Liver (tissue), 9 donors: ENCODE data around the gene NEK1. TPM values are rescaled to one million over a fixed set of nuclear protein-coding genes. Genes with fewer than 3 reads are reported as not detected.

ENCODE experiments used
- DNase-seq: peaks from one replicate; pipeline ENCODE4 v3.0.0-alpha.2; 2017; ENCODE audit warnings: low spot score
- H3K27ac ChIP-seq, 2 donors: one replicate each; pipeline ENCODE4 v1.7.0; 2013; ENCODE audit warnings: inconsistent platforms in 2 of 2, low read length in 2 of 2, control low read depth in 1 of 2, low read depth in 1 of 2, mild to moderate bottlenecking in 1 of 2
- H3K27me3 ChIP-seq, 4 donors: one replicate each; pipeline versions ENCODE4 v1.6.1 to v1.7.0; 2013; ENCODE audit warnings: low read length in 3 of 4, inconsistent platforms in 1 of 4, mild to moderate bottlenecking in 1 of 4, moderate library complexity in 1 of 4; ENCODE audit not compliant: control insufficient read depth in 4 of 4, insufficient read depth in 4 of 4
- H3K36me3 ChIP-seq, 4 donors: one replicate each; pipeline versions ENCODE4 v1.6.1 to v1.7.0; 2013; ENCODE audit warnings: low read length in 3 of 4, mild to moderate bottlenecking in 3 of 4, low read depth in 1 of 4, moderate library complexity in 1 of 4; ENCODE audit not compliant: control insufficient read depth in 4 of 4, insufficient read depth in 3 of 4
- H3K4me1 ChIP-seq, 4 donors: one replicate each; pipeline versions ENCODE4 v1.6.1 to v1.7.0; 2013; ENCODE audit warnings: low read length in 3 of 4, mild to moderate bottlenecking in 3 of 4, moderate library complexity in 1 of 4; ENCODE audit not compliant: control insufficient read depth in 4 of 4, insufficient read depth in 4 of 4
- H3K4me3 ChIP-seq, 3 donors: one replicate each; pipeline versions ENCODE4 v1.6.1 to v1.7.0; 2013; ENCODE audit warnings: low read length in 3 of 3, control low read depth in 1 of 3, low read depth in 1 of 3, mild to moderate bottlenecking in 1 of 3
- H3K9ac ChIP-seq, 2 donors: one replicate each; pipeline ENCODE4 v1.7.0; 2013; ENCODE audit warnings: low read length in 2 of 2, mild to moderate bottlenecking in 2 of 2, moderate library complexity in 2 of 2, control low read depth in 1 of 2, low read depth in 1 of 2
- H3K9me3 ChIP-seq, 4 donors: one replicate each; pipeline versions ENCODE4 v1.6.1 to v1.7.0; 2013; ENCODE audit warnings: low read length in 3 of 4; ENCODE audit not compliant: control insufficient read depth in 4 of 4
- EGR1 ChIP-seq, 2 donors: IDR thresholded peaks; 2 replicates each; pipeline ENCODE4 v1.6.1; 2016 to 2018; ENCODE audit warnings: antibody characterized with exemption in 2 of 2, low read depth in 2 of 2
- FOXA1 ChIP-seq: IDR thresholded peaks from 2 replicates; pipeline ENCODE4 v1.6.1; 2016; ENCODE audit warnings: antibody characterized with exemption
- FOXA2 ChIP-seq: IDR thresholded peaks from 2 replicates; pipeline ENCODE4 v1.6.1; 2016; ENCODE audit warnings: antibody characterized with exemption
- GABPA ChIP-seq, 2 donors: IDR thresholded peaks in 1 of 2; conservative IDR thresholded peaks in 1 of 2; 2 replicates each; pipeline ENCODE4 v1.6.1; 2016; ENCODE audit warnings: antibody characterized with exemption in 2 of 2, mild to moderate bottlenecking in 1 of 2, moderate library complexity in 1 of 2
- HNF4A ChIP-seq, 2 donors: conservative IDR thresholded peaks; 2 replicates each; pipeline ENCODE4 v1.6.1; 2016; ENCODE audit warnings: antibody characterized with exemption in 2 of 2, mild to moderate bottlenecking in 2 of 2
- HNF4G ChIP-seq: IDR thresholded peaks from 2 replicates; pipeline ENCODE4 v1.6.1; 2016; ENCODE audit warnings: antibody characterized with exemption
- JUND ChIP-seq, 2 donors: IDR thresholded peaks; 2 replicates each; pipeline ENCODE4 v1.6.1; 2016; ENCODE audit warnings: antibody characterized with exemption in 2 of 2
- NR2F2 ChIP-seq: IDR thresholded peaks from 2 replicates; pipeline ENCODE4 v1.6.1; 2016; ENCODE audit warnings: antibody characterized with exemption
- RAD21 ChIP-seq, 2 donors: IDR thresholded peaks; 2 replicates each; pipeline ENCODE4 v1.6.1; 2016; ENCODE audit warnings: antibody characterized with exemption in 2 of 2, mild to moderate bottlenecking in 2 of 2
- RXRA ChIP-seq, 2 donors: IDR thresholded peaks; 2 replicates each; pipeline ENCODE4 v1.6.1; 2017 to 2018; ENCODE audit warnings: antibody characterized with exemption in 2 of 2, mild to moderate bottlenecking in 1 of 2
- SP1 ChIP-seq: IDR thresholded peaks from 2 replicates; pipeline ENCODE4 v1.6.1; 2018; ENCODE audit warnings: antibody characterized with exemption, mild to moderate bottlenecking
- TAF1 ChIP-seq: conservative IDR thresholded peaks from 2 replicates; pipeline ENCODE4 v1.6.1; 2016; ENCODE audit warnings: antibody characterized with exemption, mild to moderate bottlenecking
- YY1 ChIP-seq: IDR thresholded peaks from 2 replicates; pipeline ENCODE4 v1.6.1; 2016; ENCODE audit warnings: antibody characterized with exemption, mild to moderate bottlenecking
- WGBS: extraction: QIAGEN DNeasy Blood & Tissue Kit; methylation state at CpG from one replicate; pipeline ENCODE4 v1.1.7; 2013; 5-methylcytosine and 5-hydroxymethylcytosine counted together
- polyA plus RNA-seq, 2 donors: library from polyadenylated mRNA; stranded (reverse) in 1 of 2; unstranded in 1 of 2; fragments of 200-250 nt in 1 of 2; fragments of >200 nt in 1 of 2; fragmentation: Nextera tagmentation in 1 of 2; extraction: Ambion mirVana in 1 of 2; gene quantifications; one replicate each; pipeline versions ENCODE4 v1.2.1 to v1.2.3, GENCODE V29; 2013 to 2015
- total RNA-seq, 2 donors: library from RNA; depleted of rRNA; stranded (reverse); fragments of >200 nt; gene quantifications; one replicate each; pipeline ENCODE4 v1.2.3, GENCODE V29; 2014
- TF ChIP-seq, protein P1 (sequence below): IDR thresholded peaks from 2 replicates; pipeline ENCODE4 v1.6.1; 2016; ENCODE audit warnings: antibody characterized with exemption
- TF ChIP-seq, protein P2 (sequence below): IDR thresholded peaks from 2 replicates; pipeline ENCODE4 v1.6.1; 2016; ENCODE audit warnings: antibody characterized with exemption
- TF ChIP-seq, protein P3 (sequence below): IDR thresholded peaks from 2 replicates; pipeline ENCODE4 v1.6.1; 2016; ENCODE audit warnings: antibody characterized with exemption, mild to moderate bottlenecking
- TF ChIP-seq, protein P4 (sequence below): fragments of 150-350 bp; IDR thresholded peaks from 2 replicates; pipeline ENCODE4 v1.5.1; 2017; ENCODE audit warnings: improper control_type of control experiment, low read depth, low read length; ENCODE audit not compliant: missing input control
- TF ChIP-seq, protein P5 (sequence below): IDR thresholded peaks from 2 replicates; pipeline ENCODE4 v1.6.1; 2016; ENCODE audit warnings: antibody characterized with exemption
- donor health status: healthy.
- donor health status: healthy.
- donor health status: healthy.
- donor health status: healthy.
- donor health status: healthy.

The NEK1 gene
- total and polyA plus RNA-seq, 4 donors: 1.8 to 10.2 (median 5.3) TPM

DNA sequence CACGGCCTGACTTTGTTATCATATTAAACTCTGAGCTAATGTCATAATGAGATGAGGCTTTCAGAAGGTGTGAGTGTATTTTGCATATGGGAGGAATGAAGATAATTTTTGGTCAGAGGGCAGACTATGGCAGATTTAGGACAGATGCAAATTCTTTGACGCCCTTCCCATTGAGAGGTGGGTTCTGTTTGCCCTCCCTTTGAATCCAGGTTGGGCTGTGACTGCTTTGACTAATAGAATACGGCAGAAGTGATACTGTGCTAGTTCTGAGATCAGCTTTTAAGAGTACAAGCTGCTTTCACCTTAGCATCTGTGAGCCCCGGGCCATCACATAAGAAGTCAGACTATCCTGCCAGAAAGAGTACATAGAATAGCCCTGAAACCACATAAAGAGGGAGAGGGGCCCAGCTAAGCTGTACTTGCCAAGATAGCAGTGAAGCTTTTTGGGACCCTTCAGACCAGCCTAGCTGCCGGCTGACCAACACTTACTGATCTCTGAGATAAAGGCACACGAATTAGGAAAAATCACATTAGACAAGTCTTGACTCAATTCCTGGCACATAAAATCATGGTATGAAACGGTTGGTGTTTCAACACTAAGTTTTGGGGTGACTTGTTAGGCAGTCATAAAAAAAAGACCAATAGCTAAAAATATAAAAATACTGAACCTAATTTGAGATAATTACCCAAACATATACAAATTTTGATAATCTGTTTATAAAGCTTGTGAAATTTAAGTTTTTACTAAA lies 174.9 kb downstream of the NEK1 start:
- Histone ChIP-seq H3K4me3 (no peak overlapping the region), H3K9ac (no peak overlapping the region), H3K4me1 (peaks cover 4 to 30% (median 17%) of the 10 kb centered on the region in 4 donors), H3K27me3 (no peaks in the 10 kb centered on the region), H3K9me3 (no peaks in the 10 kb centered on the region), H3K36me3 (no peaks in the 10 kb centered on the region), H3K27ac (no peak overlapping the region)
- TF ChIP-seq JUND (IDR thresholded peaks at IDR 0.05) (no peak), GABPA (IDR thresholded peaks at IDR 0.05 in 1 of 2, conservative IDR thresholded peaks at IDR 0.05 in 1 of 2) (no peak), RXRA (IDR thresholded peaks at IDR 0.05) (no peak), FOXA2 (no peak), HNF4G (no peak)
- TF ChIP-seq, protein P1, sequence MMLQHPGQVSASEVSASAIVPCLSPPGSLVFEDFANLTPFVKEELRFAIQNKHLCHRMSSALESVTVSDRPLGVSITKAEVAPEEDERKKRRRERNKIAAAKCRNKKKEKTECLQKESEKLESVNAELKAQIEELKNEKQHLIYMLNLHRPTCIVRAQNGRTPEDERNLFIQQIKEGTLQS: no peak
- TF ChIP-seq, protein P2, sequence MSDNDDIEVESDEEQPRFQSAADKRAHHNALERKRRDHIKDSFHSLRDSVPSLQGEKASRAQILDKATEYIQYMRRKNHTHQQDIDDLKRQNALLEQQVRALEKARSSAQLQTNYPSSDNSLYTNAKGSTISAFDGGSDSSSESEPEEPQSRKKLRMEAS: no peak
- TF ChIP-seq, protein P3, sequence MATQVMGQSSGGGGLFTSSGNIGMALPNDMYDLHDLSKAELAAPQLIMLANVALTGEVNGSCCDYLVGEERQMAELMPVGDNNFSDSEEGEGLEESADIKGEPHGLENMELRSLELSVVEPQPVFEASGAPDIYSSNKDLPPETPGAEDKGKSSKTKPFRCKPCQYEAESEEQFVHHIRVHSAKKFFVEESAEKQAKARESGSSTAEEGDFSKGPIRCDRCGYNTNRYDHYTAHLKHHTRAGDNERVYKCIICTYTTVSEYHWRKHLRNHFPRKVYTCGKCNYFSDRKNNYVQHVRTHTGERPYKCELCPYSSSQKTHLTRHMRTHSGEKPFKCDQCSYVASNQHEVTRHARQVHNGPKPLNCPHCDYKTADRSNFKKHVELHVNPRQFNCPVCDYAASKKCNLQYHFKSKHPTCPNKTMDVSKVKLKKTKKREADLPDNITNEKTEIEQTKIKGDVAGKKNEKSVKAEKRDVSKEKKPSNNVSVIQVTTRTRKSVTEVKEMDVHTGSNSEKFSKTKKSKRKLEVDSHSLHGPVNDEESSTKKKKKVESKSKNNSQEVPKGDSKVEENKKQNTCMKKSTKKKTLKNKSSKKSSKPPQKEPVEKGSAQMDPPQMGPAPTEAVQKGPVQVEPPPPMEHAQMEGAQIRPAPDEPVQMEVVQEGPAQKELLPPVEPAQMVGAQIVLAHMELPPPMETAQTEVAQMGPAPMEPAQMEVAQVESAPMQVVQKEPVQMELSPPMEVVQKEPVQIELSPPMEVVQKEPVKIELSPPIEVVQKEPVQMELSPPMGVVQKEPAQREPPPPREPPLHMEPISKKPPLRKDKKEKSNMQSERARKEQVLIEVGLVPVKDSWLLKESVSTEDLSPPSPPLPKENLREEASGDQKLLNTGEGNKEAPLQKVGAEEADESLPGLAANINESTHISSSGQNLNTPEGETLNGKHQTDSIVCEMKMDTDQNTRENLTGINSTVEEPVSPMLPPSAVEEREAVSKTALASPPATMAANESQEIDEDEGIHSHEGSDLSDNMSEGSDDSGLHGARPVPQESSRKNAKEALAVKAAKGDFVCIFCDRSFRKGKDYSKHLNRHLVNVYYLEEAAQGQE: no peak
- DNase-seq: no peak
- 86% methylated on average over 7 of the region's 7 CpGs for WGBS

DNA sequence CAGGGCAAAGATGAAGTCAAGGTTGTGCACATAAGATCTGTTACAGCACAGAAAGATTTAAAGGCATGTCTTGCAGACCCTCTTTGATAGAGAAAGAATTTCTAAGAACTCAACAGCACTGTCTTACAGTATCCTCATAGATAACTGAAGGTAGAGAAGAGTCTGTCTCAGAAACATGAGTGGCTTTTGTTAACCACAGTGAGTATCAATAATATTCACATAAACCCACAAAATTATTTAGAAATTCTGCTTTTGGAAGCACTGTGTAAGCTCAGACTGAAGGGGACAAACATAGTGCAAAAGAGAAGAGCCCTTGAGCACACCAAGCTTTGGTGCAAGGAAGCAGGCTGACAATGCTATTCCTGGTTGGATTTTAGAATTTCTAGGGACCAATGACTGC lies 175.6 kb downstream of the NEK1 start:
- TF ChIP-seq JUND (IDR thresholded peaks at IDR 0.05): no peak
- TF ChIP-seq GABPA (IDR thresholded peaks at IDR 0.05 in 1 of 2, conservative IDR thresholded peaks at IDR 0.05 in 1 of 2): no peak
- TF ChIP-seq, protein P1: no peak
- no peak for TF ChIP-seq FOXA2
- no peak for TF ChIP-seq TAF1
- TF ChIP-seq, protein P2: no peak
- TF ChIP-seq RXRA (IDR thresholded peaks at IDR 0.05): no peak
- no peak for TF ChIP-seq EGR1 (IDR thresholded peaks at IDR 0.05; ENCODE audit: low read depth in 2 of 2)
- TF ChIP-seq HNF4G: no peak
- no peak for TF ChIP-seq SP1
- TF ChIP-seq, protein P4, sequence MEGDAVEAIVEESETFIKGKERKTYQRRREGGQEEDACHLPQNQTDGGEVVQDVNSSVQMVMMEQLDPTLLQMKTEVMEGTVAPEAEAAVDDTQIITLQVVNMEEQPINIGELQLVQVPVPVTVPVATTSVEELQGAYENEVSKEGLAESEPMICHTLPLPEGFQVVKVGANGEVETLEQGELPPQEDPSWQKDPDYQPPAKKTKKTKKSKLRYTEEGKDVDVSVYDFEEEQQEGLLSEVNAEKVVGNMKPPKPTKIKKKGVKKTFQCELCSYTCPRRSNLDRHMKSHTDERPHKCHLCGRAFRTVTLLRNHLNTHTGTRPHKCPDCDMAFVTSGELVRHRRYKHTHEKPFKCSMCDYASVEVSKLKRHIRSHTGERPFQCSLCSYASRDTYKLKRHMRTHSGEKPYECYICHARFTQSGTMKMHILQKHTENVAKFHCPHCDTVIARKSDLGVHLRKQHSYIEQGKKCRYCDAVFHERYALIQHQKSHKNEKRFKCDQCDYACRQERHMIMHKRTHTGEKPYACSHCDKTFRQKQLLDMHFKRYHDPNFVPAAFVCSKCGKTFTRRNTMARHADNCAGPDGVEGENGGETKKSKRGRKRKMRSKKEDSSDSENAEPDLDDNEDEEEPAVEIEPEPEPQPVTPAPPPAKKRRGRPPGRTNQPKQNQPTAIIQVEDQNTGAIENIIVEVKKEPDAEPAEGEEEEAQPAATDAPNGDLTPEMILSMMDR: no peak
- no peak for TF ChIP-seq NR2F2
- no peak for TF ChIP-seq HNF4A (conservative IDR thresholded peaks at IDR 0.05)
- TF ChIP-seq, protein P3: no peak
- no peak for TF ChIP-seq RAD21 (IDR thresholded peaks at IDR 0.05)
- TF ChIP-seq FOXA1: no peak
- no peak for TF ChIP-seq YY1
- TF ChIP-seq, protein P5, sequence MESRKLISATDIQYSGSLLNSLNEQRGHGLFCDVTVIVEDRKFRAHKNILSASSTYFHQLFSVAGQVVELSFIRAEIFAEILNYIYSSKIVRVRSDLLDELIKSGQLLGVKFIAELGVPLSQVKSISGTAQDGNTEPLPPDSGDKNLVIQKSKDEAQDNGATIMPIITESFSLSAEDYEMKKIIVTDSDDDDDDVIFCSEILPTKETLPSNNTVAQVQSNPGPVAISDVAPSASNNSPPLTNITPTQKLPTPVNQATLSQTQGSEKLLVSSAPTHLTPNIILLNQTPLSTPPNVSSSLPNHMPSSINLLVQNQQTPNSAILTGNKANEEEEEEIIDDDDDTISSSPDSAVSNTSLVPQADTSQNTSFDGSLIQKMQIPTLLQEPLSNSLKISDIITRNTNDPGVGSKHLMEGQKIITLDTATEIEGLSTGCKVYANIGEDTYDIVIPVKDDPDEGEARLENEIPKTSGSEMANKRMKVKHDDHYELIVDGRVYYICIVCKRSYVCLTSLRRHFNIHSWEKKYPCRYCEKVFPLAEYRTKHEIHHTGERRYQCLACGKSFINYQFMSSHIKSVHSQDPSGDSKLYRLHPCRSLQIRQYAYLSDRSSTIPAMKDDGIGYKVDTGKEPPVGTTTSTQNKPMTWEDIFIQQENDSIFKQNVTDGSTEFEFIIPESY: no peak
- Histone ChIP-seq H3K9ac (no peak overlapping the region), H3K36me3 (no peaks in the 10 kb centered on the region), H3K4me1 (peaks cover 4 to 30% (median 17%) of the 10 kb centered on the region in 4 donors), H3K27me3 (no peaks in the 10 kb centered on the region), H3K27ac (no peak overlapping the region), H3K4me3 (no peak overlapping the region), H3K9me3 (no peaks in the 10 kb centered on the region)
- no peak for DNase-seq
